KOPT-K1 (cell line): ENCODE measurements around the gene KRTAP4-12.
"Not testable (repeated sequence)": the region's sequence is repeated elsewhere in the genome, so short reads cannot be mapped to it uniquely, and the experiment has no call there.

ENCODE experiments used
- H3K27ac ChIP-seq: fragments of 200-600 bp; sonication (generic); 2 replicates; pipeline ENCODE4 v1.5.1; 2016; ENCODE audit warnings: antibody characterized with exemption, mild to moderate bottlenecking, low read depth, low read length; ENCODE audit not compliant: poor library complexity, severe bottlenecking
- H3K36me3 ChIP-seq: fragments of 200-600 bp; sonication (generic); 2 replicates; pipeline ENCODE4 v1.5.1; 2017; ENCODE audit warnings: antibody characterized with exemption, mild to moderate bottlenecking, low read length, moderate library complexity; ENCODE audit not compliant: insufficient read depth
- H3K9me3 ChIP-seq: fragments of 200-600 bp; sonication (generic); 2 replicates; pipeline ENCODE4 v1.5.1; 2017; ENCODE audit warnings: antibody characterized with exemption, low read length, mild to moderate bottlenecking; ENCODE audit not compliant: insufficient read depth, poor library complexity, severe bottlenecking

The KRTAP4-12 gene

GRCh38 chr17:41140360-41141131 lies 16.6 kb upstream of the KRTAP4-12 start, which contains the start of gene KRTAP4-6:
KRTAP4-6 (minus strand) TSS chr17:41140544; CDS start chr17:41140487, 57 bp downstream.
- H3K9me3 ChIP-seq = peaks cover 34% of the 10 kb centered on the region
- no peak within 1 kb of the TSS for H3K27ac ChIP-seq

GRCh38 chr17:41139865-41140264 lies 15.9 kb upstream of the KRTAP4-12 start:
- H3K9me3 ChIP-seq = peaks cover 34% of the 10 kb centered on the region
- not testable (repeated sequence) for H3K36me3 ChIP-seq, H3K27ac ChIP-seq

More at GRCh38 chr17:41140360-41141131, 16.6 kb upstream of the KRTAP4-12 start, which contains the start of gene KRTAP4-6:
- no peaks in the 10 kb centered on the region for H3K36me3 ChIP-seq

GRCh38 chr17:41133880-41134735 lies 10.1 kb upstream of the KRTAP4-12 start:
- no peak overlapping the region for H3K27ac ChIP-seq
- no peaks in the 10 kb centered on the region for H3K9me3 ChIP-seq
- H3K36me3 ChIP-seq = no peaks in the 10 kb centered on the region

- no peak overlapping the region for H3K27ac ChIP-seq
- H3K9me3 ChIP-seq = no peaks in the 10 kb centered on the region
Measured at GRCh38 chr17:41131979-41132378, 8.0 kb upstream of the KRTAP4-12 start.

GRCh38 chr17:41127371-41127770 lies 3.4 kb upstream of the KRTAP4-12 start:
- Histone ChIP-seq H3K27ac (no peak overlapping the region), H3K9me3 (no peaks in the 10 kb centered on the region), H3K36me3 (no peaks in the 10 kb centered on the region)

More at GRCh38 chr17:41131979-41132378, 8.0 kb upstream of the KRTAP4-12 start:
- no peaks in the 10 kb centered on the region for H3K36me3 ChIP-seq

GRCh38 chr17:41126412-41126811 lies 2.4 kb upstream of the KRTAP4-12 start:
- Histone ChIP-seq H3K36me3 (no peaks in the 10 kb centered on the region), H3K27ac (no peak overlapping the region), H3K9me3 (no peaks in the 10 kb centered on the region)

- no peaks in the 10 kb centered on the region for H3K36me3 ChIP-seq
- no peak overlapping the region for H3K27ac ChIP-seq
- no peaks in the 10 kb centered on the region for H3K9me3 ChIP-seq
Measured at GRCh38 chr17:41125064-41125463, 1.1 kb upstream of the KRTAP4-12 start.

- H3K9me3 ChIP-seq, H3K27ac ChIP-seq, H3K36me3 ChIP-seq: not testable (repeated sequence)
Measured at GRCh38 chr17:41123292-41123990, 541 bp downstream of the KRTAP4-12 start.

GRCh38 chr17:41121742-41122141 lies 2.2 kb downstream of the KRTAP4-12 start:
- H3K36me3 ChIP-seq = no peaks in the 10 kb centered on the region
- no peak overlapping the region for H3K27ac ChIP-seq
- no peaks in the 10 kb centered on the region for H3K9me3 ChIP-seq

GRCh38 chr17:41119696-41120690 lies 4.0 kb downstream of the KRTAP4-12 start:
- not testable (repeated sequence) for H3K36me3 ChIP-seq, H3K27ac ChIP-seq, H3K9me3 ChIP-seq

GRCh38 chr17:41118721-41119120 lies 5.3 kb downstream of the KRTAP4-12 start:
- Histone ChIP-seq H3K9me3 (peaks cover 4% of the 10 kb centered on the region), H3K27ac (no peak overlapping the region), H3K36me3 (no peaks in the 10 kb centered on the region)

GRCh38 chr17:41117846-41118386 lies 6.1 kb downstream of the KRTAP4-12 start, which contains the start of gene KRTAP4-11:
KRTAP4-11 (minus strand) TSS chr17:41118373; CDS start chr17:41118315, 58 bp downstream.
- not testable (repeated sequence) for H3K36me3 ChIP-seq, H3K27ac ChIP-seq
- peaks cover 12% of the 10 kb centered on the region for H3K9me3 ChIP-seq

- H3K36me3 ChIP-seq = no peaks in the 10 kb centered on the region
- H3K27ac ChIP-seq = no peak overlapping the region
- H3K9me3 ChIP-seq = peaks cover 20% of the 10 kb centered on the region
Measured at GRCh38 chr17:41116297-41116696, 7.7 kb downstream of the KRTAP4-12 start.
